Panc1 (cell line): ENCODE results near the gene CFAP77. TPM values are rescaled to one million over a fixed set of nuclear protein-coding genes. Genes with fewer than 3 reads are reported as not detected.

Source experiments
- ATAC-seq: fragments of 200-7000 bp; cut with Tn5 transposase; 2 replicates; pipeline ENCODE4 v1.9.1; 2020; ENCODE audit warnings: mild to moderate bottlenecking, moderate library complexity
- BruUV-seq: library from RNA; stranded (reverse); fragments of 400-500 nt; replicated peaks from 2 replicates; lab custom pipeline; 2021; lab: Mats Ljungman, UMichigan
- CTCF ChIA-PET: fragments of 300-600 bp; sonication (Branson Sonifier 250); formaldehyde crosslinking; loops from one replicate; lab custom pipeline; 2022; ENCODE audit warnings: antibody characterized with exemption; lab: Charles Lee
- POLR2A ChIA-PET: fragments of 300-600 bp; sonication (Branson Sonifier 250); formaldehyde crosslinking; loops from one replicate; lab custom pipeline; 2022; ENCODE audit warnings: antibody characterized with exemption; lab: Charles Lee
- DNase-seq: peaks from one replicate; pipeline ENCODE4 v3.0.0-alpha.2; 2010; ENCODE audit warnings: low read depth, low spot score
- H3K27ac ChIP-seq: 2 replicates; pipeline ENCODE4 v1.5.1; 2011; ENCODE audit warnings: mild to moderate bottlenecking, low read length, inconsistent platforms
- H3K27me3 ChIP-seq: fragments of 200-500 bp; sonication (Bioruptor generic); 2 replicates; pipeline ENCODE4 v1.6.0; 2014; ENCODE audit warnings: low read length, inconsistent platforms; ENCODE audit not compliant: control insufficient read depth, insufficient read depth
- H3K36me3 ChIP-seq: fragments of 200-500 bp; sonication (Bioruptor generic); 2 replicates; pipeline ENCODE4 v1.5.1; 2014; ENCODE audit warnings: inconsistent platforms, mild to moderate bottlenecking, low read length, moderate library complexity; ENCODE audit not compliant: control insufficient read depth, insufficient read depth
- H3K4me1 ChIP-seq: 2 replicates; pipeline ENCODE4 v1.5.1; 2011; ENCODE audit warnings: inconsistent platforms, mild to moderate bottlenecking, low read length, moderate library complexity; ENCODE audit not compliant: control insufficient read depth, insufficient read depth
- H3K4me3 ChIP-seq, 2 experiments: 2 replicates each; pipeline ENCODE4 v1.5.1; 2011 to 2012; ENCODE audit warnings: low read depth in 2 of 2, low read length in 2 of 2, mild to moderate bottlenecking in 2 of 2, inconsistent platforms in 1 of 2, moderate library complexity in 1 of 2
- H3K9me3 ChIP-seq: fragments of 200-500 bp; sonication (Bioruptor generic); 2 replicates; pipeline ENCODE4 v1.5.1; 2014; ENCODE audit warnings: low read depth, mild to moderate bottlenecking, inconsistent platforms, low read length, moderate library complexity; ENCODE audit not compliant: control insufficient read depth, insufficient read depth
- POLR2AphosphoS5 ChIP-seq: IDR thresholded peaks from 2 replicates; pipeline ENCODE4 v1.6.1; 2012; ENCODE audit warnings: mild to moderate bottlenecking, low read depth, low read length, moderate library complexity
- SIN3A ChIP-seq: IDR thresholded peaks from 2 replicates; pipeline ENCODE4 v1.6.1; 2012; ENCODE audit warnings: low read depth, mild to moderate bottlenecking, low read length, moderate library complexity, borderline replicate concordance; ENCODE audit not compliant: insufficient read depth
- TCF7L2 ChIP-seq: IDR thresholded peaks from 2 replicates; pipeline ENCODE4 v1.6.1; 2011; ENCODE audit warnings: mild to moderate bottlenecking, low read depth, low read length, inconsistent platforms
- in situ Hi-C: cut with HindIII; loops from 2 replicates; pipeline ENCODE4 v1.10.0; 2016; ENCODE audit warnings: low sequenced_read_pairs, low pct_unique_long_range_greater_than_20kb
- intact Hi-C: fragments of 100-400 bp; cut with micrococcal nuclease; formaldehyde crosslinking; loops from one replicate; pipeline ENCODE4 v1.10.0; 2022; ENCODE audit not compliant: unreplicated experiment
- total RNA-seq: library from RNA; stranded (reverse); gene quantifications from one replicate; pipeline ENCODE4 v1.2.1, GENCODE V29; 2021; ENCODE audit not compliant: unreplicated experiment
- TF ChIP-seq, protein P1 (sequence below), 2 experiments: IDR thresholded peaks; 2 replicates each; pipeline ENCODE4 v1.6.1; 2011 to 2012; ENCODE audit warnings: low read depth in 2 of 2, control low read depth in 1 of 2, low read length in 1 of 2, mild to moderate bottlenecking in 1 of 2, moderate library complexity in 1 of 2; ENCODE audit not compliant: insufficient read depth in 1 of 2
- TF ChIP-seq, protein P2 (sequence below): fragments of 450-650 bp; IDR thresholded peaks from 2 replicates; pipeline ENCODE4 v1.5.1; 2017; ENCODE audit warnings: mild to moderate bottlenecking

The CFAP77 gene
- total RNA-seq, 1 experiment from 2014 or later, result not detected

DNA sequence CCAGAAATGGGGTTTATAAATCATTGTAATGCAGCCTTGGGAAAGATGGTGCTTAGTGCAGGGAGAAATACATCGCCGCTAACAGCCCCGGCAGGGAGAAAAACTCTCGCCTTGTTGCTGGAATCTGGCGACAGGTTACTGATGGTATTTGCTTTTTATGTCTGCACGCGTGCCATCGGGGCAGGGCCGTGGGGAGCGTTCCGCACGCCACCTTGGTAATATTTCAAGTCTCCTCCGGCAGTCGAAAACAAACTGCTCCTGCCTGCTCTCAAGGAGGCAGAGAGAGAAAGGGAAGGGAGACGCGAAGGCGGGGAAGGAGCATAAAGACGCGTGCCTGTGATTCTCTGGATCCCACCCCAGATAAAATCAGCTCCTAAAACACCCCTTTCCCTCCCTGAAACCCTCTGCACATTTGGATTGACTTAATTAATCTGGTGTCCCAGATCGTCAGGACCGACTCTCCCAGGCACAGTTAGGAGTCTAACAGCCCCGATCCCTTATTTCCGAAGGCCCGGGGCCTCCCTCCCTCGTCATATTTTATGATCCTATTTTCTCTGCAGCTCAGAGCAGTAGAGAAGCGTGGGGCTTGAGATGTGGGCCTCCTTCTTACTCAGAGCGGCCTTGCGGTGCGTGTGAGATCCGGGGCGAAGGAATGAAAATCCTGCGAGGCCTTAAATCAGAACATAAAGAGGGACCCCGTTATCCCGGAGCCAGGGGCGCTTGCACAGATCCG, 47.7 kb downstream of the CFAP77 start:
- ChIA-PET CTCF (interaction anchor here (0.7 kb wide), 1 partner anchor 466 kb away, joined by 3 read pairs; no protein-coding TSS in a partner anchor), POLR2A (no interaction called here)
- H3K4me3 ChIP-seq, result no peak overlapping the region
- DNase-seq, result no peak
- H3K4me1 ChIP-seq, result no peaks in the 10 kb centered on the region
- TF ChIP-seq, protein P1, sequence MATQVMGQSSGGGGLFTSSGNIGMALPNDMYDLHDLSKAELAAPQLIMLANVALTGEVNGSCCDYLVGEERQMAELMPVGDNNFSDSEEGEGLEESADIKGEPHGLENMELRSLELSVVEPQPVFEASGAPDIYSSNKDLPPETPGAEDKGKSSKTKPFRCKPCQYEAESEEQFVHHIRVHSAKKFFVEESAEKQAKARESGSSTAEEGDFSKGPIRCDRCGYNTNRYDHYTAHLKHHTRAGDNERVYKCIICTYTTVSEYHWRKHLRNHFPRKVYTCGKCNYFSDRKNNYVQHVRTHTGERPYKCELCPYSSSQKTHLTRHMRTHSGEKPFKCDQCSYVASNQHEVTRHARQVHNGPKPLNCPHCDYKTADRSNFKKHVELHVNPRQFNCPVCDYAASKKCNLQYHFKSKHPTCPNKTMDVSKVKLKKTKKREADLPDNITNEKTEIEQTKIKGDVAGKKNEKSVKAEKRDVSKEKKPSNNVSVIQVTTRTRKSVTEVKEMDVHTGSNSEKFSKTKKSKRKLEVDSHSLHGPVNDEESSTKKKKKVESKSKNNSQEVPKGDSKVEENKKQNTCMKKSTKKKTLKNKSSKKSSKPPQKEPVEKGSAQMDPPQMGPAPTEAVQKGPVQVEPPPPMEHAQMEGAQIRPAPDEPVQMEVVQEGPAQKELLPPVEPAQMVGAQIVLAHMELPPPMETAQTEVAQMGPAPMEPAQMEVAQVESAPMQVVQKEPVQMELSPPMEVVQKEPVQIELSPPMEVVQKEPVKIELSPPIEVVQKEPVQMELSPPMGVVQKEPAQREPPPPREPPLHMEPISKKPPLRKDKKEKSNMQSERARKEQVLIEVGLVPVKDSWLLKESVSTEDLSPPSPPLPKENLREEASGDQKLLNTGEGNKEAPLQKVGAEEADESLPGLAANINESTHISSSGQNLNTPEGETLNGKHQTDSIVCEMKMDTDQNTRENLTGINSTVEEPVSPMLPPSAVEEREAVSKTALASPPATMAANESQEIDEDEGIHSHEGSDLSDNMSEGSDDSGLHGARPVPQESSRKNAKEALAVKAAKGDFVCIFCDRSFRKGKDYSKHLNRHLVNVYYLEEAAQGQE (IDR thresholded peaks at IDR 0.05; ENCODE audit: insufficient read depth in 1 of 2, low read depth in 2 of 2, low read length in 1 of 2), result no peak
- TF ChIP-seq SIN3A (no peak), POLR2AphosphoS5 (no peak), TCF7L2 (no peak)
- TF ChIP-seq, protein P2, sequence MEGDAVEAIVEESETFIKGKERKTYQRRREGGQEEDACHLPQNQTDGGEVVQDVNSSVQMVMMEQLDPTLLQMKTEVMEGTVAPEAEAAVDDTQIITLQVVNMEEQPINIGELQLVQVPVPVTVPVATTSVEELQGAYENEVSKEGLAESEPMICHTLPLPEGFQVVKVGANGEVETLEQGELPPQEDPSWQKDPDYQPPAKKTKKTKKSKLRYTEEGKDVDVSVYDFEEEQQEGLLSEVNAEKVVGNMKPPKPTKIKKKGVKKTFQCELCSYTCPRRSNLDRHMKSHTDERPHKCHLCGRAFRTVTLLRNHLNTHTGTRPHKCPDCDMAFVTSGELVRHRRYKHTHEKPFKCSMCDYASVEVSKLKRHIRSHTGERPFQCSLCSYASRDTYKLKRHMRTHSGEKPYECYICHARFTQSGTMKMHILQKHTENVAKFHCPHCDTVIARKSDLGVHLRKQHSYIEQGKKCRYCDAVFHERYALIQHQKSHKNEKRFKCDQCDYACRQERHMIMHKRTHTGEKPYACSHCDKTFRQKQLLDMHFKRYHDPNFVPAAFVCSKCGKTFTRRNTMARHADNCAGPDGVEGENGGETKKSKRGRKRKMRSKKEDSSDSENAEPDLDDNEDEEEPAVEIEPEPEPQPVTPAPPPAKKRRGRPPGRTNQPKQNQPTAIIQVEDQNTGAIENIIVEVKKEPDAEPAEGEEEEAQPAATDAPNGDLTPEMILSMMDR, result no peak
- no peak for ATAC-seq
- in situ Hi-C loops (no loop called here), intact Hi-C loops (no loop called here)
- no peaks in the 10 kb centered on the region for H3K9me3 ChIP-seq
- no peaks in the 10 kb centered on the region for H3K27me3 ChIP-seq
- H3K27ac ChIP-seq, result no peak overlapping the region
- no peaks in the 10 kb centered on the region for H3K36me3 ChIP-seq
- BruUV-seq, result no TSS peak

DNA sequence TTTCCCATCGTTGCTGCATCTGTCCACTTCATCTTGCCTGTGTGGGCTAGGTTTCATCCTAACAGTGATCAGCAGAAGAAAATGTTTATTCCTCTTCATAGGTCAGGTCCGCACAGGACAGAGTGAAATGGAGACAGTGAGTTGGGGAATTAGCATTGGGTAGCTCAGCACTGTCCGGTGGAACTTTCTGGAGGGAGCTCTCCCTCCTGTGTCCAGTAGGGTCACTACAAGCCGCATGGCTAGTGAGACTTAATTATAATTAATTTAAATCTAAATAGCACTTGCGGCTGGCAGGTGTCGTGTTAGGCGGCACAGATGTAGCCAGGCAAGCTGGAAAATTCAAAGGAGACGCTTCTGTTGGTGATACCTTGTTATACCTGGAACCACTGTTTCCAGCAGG, 48.4 kb downstream of the CFAP77 start:
- ATAC-seq (no peak), DNase-seq (no peak)
- intact Hi-C loops, result no loop called here
- Histone ChIP-seq H3K4me1 (no peaks in the 10 kb centered on the region), H3K27me3 (no peaks in the 10 kb centered on the region), H3K9me3 (no peaks in the 10 kb centered on the region), H3K36me3 (no peaks in the 10 kb centered on the region), H3K27ac (no peak overlapping the region), H3K4me3 (no peak overlapping the region)
- no TSS peak for BruUV-seq
- CTCF ChIA-PET, result interaction anchor here (0.7 kb wide), 1 partner anchor 465 kb away, joined by 3 read pairs; no protein-coding TSS in a partner anchor
- POLR2A ChIA-PET, result no interaction called here
- in situ Hi-C loops, result no loop called here
- TF ChIP-seq, protein P1 (IDR thresholded peaks at IDR 0.05; ENCODE audit: insufficient read depth in 1 of 2, low read depth in 2 of 2, low read length in 1 of 2), result no peak
- TF ChIP-seq SIN3A (no peak), POLR2AphosphoS5 (no peak), TCF7L2 (no peak)
- TF ChIP-seq, protein P2, result no peak
